TTC549 (cell line): ENCODE results near the gene SUSD5.
"Not testable (repeated sequence)": the region's sequence is repeated elsewhere in the genome, so short reads cannot be mapped to it uniquely, and the experiment has no call there.

ENCODE experiments used
- FAIRE-seq: peaks from 2 replicates; lab custom pipeline; 2012; peaks lifted over from hg19 to GRCh38; lab: Jason Lieb, UNC

The SUSD5 gene

GRCh38 chr3:33152363-33153360, 65.9 kb downstream of the SUSD5 start:
- FAIRE-seq: no peak

DNA sequence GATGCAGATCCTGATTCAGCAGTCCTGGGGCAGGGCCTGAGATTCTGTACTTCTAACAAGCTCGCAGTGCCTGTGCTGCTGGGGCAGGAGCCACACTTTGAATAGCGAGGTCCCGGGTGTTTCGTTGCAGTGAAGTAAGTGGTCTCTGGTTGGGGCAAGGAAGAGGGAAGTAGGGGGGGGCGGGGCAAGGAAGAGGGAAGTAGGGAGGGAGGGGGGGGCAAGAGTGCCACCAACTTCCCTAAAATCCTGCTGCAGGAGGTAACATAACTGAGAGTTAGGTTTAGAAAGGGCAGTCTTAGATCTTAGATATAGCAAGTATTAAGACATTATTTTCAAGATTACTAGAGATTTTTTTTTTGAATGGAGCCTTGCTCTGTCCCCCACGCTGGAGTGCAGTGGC, 69.3 kb downstream of the SUSD5 start:
- FAIRE-seq: no peak

DNA sequence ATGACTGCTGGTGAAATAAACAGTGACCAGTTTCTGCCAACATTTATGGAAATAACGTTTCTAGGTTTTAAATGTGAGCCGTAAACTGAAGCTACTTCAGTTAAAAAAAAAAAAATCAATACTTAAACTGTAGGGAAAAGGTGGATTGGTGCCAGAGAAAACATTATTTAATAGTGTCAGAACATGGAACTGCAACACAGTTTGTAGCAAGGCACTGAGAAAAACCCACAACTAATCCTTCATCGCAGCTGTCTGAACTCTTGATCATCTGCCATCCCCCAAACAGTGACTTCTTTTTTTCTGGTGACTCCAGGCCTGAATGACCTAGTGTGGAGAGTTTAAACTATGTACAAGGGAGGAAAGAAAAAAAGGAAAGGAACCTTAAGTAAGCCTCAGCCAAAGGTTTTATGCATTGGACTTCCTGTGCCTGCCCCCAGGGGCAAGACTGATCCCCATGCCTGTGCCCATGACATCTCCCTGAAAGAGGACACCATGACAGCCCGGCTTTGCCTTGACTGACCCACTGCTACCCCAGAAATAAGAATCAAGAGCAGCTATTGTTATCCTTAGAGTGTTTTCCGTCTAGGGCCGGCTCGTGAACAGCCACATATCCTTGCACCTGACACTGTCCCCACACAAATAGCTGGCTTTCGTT, 71.7 kb downstream of the SUSD5 start:
- FAIRE-seq: no peak

DNA sequence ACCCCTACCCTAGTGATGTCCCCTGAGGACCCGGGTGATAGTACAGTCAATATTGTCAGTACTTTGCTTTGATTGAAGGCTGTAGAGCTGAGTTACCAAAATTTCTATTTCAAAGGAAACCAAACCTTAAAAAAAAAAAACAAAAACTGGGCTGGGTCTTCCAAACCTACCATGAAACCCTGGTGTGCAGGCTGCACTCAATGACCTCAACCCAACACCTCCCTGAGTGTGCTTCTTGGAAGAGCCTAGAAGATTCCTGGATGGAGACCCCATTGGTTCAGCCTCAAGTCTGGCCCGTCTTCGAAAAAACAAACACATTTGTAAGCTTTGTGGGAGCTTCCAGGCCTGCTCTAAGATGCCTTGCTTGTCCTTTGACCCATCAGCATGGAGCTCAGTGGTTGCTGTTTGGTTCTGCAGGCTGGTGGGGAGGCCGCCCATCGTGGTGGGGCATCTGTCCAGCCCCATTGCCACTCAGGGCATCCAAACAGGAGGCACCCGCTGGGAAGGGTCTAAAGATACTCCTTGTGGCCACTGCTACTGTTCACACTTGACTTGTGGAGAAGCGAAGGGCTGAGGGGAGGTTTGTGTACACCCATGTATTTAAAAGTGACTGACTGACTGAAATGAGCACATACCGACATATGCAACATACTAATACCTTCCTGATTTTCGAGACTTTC, 72.6 kb downstream of the SUSD5 start:
- FAIRE-seq: no peak

DNA sequence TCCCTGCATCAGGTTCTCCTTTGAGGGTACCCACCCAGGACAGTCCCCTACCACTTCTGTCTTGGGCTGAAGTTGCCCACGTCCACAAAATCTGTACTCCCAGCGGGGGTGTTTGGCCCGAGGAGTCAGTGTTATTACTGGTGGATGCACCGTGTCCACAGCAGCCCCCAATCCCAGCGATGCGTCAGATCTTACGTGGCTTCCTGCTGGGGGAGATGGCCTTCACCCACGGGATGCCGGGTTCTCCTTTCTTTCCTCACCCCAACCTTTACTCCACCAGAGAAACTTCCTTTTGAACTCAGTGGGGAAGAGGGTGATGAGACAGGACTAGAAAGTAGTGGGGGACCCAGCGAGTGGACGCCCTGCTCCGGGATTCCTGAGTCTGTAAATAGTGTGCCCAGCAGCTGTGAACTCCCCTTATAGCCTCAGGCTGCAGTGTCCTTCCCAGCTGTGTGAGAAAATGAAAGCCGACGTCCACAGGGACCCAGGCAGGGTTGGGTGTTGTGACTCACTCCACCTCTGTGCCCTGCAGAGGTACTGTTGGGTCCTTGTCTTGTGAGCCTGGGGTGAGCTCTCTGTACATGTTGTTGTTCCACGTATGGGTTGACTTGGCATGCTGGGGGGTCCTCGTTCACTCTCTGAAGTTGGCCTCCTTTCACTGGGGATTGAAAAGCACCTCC, 73.2 kb downstream of the SUSD5 start:
- FAIRE-seq: no peak

- FAIRE-seq: no peak
These were observed 74.2 kb downstream of the SUSD5 start for GRCh38 chr3:33144433-33144832.

DNA sequence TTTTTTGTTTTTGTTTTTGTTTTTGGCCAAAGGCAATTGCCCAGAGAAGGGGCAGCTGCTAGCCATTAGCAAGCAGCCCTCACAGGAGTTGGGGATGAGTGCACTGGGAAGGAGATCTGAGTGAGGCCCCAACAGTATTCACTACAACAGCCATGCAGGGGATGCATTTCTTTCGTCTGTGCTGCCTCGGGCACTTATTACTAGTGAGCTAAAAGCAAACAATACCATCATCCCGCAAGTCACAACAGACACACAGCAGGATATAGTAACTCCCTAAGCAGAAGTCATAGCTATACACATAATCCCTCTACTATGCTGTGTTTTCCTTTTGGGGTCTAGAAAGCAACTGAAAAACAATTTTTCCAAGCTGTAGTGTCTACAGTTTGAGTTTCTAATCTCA, 77.6 kb downstream of the SUSD5 start:
- no peak for FAIRE-seq

DNA sequence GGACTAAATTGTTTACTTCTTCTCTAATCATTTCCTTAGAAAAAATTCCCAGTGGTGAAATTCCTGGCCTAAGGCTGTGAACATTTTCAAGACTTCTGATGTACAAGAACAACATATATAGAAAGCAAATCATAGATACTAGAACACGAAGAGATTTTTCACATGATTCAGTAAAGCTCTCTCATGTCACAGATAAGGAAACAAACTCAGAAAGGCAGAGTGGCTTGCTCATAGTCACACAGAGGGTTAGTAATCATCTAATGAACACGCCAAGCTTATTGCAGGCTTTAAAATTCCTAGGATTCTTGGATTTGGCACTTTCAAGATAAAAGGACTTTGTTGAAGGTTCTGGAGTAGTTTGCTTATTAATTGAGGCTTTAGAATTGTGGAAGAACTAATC, 78.6 kb downstream of the SUSD5 start:
- FAIRE-seq: no peak

DNA sequence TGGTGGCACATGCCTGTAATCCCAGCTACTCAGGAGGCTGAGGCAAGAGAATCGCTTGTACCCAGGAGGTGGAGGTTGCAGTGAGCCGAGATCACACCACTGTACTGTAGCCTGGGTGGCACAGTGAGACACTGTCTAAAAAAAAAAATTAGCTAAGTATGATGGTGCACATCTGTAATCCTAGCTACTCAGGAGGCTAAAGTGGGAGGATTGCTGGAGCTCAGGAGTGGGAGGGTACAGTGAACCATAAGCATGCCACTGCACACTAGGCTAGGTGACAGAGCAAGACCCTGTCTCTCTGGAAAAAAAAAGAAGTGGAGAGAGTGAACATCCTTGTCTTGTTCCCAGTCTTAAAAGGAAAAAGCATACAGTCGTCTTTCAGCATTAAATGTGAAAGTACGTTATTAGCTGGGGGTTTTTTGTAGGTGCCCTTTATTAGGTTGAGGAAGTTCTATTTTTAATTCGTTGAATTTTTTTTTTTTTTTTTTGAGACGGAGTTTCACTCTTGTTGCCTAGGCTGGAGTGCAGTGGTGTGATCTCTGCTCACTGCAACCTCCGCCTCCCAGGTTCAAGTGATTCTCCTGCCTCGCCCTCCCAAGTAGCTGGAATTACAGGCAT, 79.5 kb downstream of the SUSD5 start:
- FAIRE-seq: not testable (repeated sequence)

DNA sequence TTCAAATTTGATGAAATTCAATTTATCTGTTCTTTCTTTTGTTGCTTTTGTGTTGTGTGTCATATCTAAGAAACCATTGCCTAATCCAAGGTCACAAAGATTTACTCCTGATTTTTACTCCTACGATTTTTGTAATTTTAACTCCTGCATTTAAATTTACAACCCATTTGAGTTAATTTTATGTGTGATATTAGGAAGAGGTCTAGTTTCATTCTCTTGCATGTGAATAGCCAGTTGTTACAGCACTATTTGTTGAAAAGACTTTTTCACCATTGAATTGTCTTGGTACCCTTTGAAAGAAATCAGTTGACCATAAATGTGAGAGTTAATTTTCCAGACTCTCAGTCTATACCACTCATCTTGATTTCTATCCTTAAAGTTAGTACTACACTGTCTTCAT, 80.9 kb downstream of the SUSD5 start:
- FAIRE-seq: no peak

GRCh38 chr3:33134026-33134625, 84.5 kb downstream of the SUSD5 start:
- FAIRE-seq: no peak

- FAIRE-seq: no peak
These were observed 86.6 kb downstream of the SUSD5 start for GRCh38 chr3:33132019-33132360.

- FAIRE-seq: no peak
These were observed 87.1 kb downstream of the SUSD5 start for GRCh38 chr3:33131331-33132018.

DNA sequence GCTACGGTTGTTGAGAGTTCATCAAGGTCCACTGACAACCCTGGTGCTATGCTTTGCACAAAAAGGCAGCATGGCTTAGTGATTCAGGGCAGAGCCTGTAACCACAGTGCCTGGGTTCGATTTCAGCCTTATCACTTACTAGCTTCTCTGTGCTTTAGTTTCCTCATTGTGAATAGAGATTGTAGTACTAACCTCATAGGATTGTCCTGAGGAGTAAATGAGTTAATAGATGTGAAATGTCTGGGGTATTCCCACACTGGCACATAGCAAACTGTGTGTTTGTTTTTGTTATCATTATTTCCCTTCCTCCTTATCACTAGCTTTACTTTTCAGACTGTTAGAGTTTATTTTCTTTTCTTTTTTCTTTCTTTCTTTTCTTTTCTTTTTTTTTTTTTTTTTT, 88.5 kb downstream of the SUSD5 start:
- FAIRE-seq: no peak

DNA sequence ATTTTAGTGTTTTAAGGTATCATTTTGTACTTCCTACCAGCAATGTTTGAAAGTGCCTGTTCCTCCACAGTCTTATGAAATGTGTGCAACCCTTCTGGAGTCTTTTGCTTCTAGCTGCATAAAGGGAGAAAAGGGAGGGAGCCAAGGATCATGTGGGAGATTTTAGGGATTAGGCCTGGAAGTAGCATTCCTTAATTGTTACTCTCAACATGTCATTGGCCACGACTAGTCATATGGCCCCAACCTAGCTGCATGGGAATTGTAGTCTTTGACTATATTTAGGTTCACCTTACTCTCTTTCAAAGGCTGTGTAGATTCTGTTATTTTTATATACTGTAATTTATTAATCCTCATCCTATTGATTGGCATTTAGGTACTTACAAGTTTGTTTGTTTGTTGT, 89.9 kb downstream of the SUSD5 start:
- no peak for FAIRE-seq

- no peak for FAIRE-seq
These were observed 92.8 kb downstream of the SUSD5 start for GRCh38 chr3:33125840-33126239.

GRCh38 chr3:33124638-33125037, 94.0 kb downstream of the SUSD5 start:
- no peak for FAIRE-seq

- FAIRE-seq: no peak
These were observed 95.6 kb downstream of the SUSD5 start for GRCh38 chr3:33122991-33123390.

DNA sequence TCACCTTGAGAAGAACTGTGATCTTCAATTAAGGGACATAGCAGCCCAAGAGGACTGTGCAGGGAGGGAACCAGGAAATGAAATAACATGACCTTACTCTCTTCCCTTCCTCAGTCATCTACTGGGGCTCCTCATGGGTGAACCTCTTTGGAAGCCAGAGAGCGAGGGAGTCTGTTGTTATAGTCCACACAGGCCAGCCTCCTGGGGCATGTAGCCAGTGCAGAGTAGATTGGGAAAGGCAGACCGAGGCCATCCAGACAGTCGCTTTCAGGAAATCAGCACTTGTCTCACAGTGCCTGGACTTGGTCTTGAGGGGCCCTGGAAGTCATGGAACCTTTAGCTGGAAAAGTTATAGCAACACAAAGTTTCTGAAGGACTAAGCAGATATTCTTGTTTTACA, 98.7 kb downstream of the SUSD5 start:
- no peak for FAIRE-seq

GRCh38 chr3:33117461-33117860, 101.1 kb downstream of the SUSD5 start:
- no peak for FAIRE-seq
